HCT116 (cell line): ENCODE results near the gene NEDD4L.

ENCODE experiments used
- CTCF ChIP-seq, 3 experiments: fragments of 200-600 bp in 1 of 3; sonication (generic) in 1 of 3; IDR thresholded peaks in 2 of 3; conservative IDR thresholded peaks in 1 of 3; 2 replicates each; pipeline ENCODE4 v1.5.1; 2012 to 2017; ENCODE audit warnings: low read depth in 2 of 3, low read length in 2 of 3, antibody characterized with exemption in 1 of 3, borderline replicate concordance in 1 of 3, control low read depth in 1 of 3, mild to moderate bottlenecking in 1 of 3, mixed read lengths in 1 of 3, mixed run types in 1 of 3, moderate library complexity in 1 of 3; ENCODE audit not compliant: insufficient read depth in 1 of 3
- EGR1 ChIP-seq: IDR thresholded peaks from 2 replicates; pipeline ENCODE4 v1.6.1; 2012; ENCODE audit warnings: low read depth
- EZH2 ChIP-seq: fragments of 200-600 bp; sonication (generic); IDR thresholded peaks from 2 replicates; pipeline ENCODE4 v1.6.1; 2017; ENCODE audit warnings: antibody characterized with exemption, mixed run types
- EZH2phosphoT487 ChIP-seq: fragments of 200-600 bp; IDR thresholded peaks from 2 replicates; pipeline ENCODE4 v1.6.1; 2018; ENCODE audit warnings: antibody characterized with exemption, borderline replicate concordance
- FOSL1 ChIP-seq: IDR thresholded peaks from 2 replicates; pipeline ENCODE4 v1.6.1; 2012; ENCODE audit warnings: low read depth
- POLR2A ChIP-seq: IDR thresholded peaks from 2 replicates; pipeline ENCODE4 v1.7.0; 2011; ENCODE audit warnings: borderline replicate concordance; ENCODE audit not compliant: insufficient read depth, insufficient read length; ENCODE audit errors: extremely low read depth
- POLR2AphosphoS5 ChIP-seq: IDR thresholded peaks from 2 replicates; pipeline ENCODE4 v1.6.1; 2011; ENCODE audit warnings: mild to moderate bottlenecking, low read depth, low read length, moderate library complexity
- SIN3A ChIP-seq: IDR thresholded peaks from 2 replicates; pipeline ENCODE4 v1.6.1; 2012; ENCODE audit warnings: low read depth
- ZNF274 ChIP-seq: fragments of 200-500 bp; sonication (Bioruptor generic); IDR thresholded peaks from 2 replicates; pipeline ENCODE4 v1.6.1; 2014; ENCODE audit warnings: mild to moderate bottlenecking, low read depth, low read length, inconsistent platforms
- TF ChIP-seq, protein P1 (sequence below): IDR thresholded peaks from 2 replicates; pipeline ENCODE4 v1.6.1; 2012
- TF ChIP-seq, protein P2 (sequence below): IDR thresholded peaks from 2 replicates; pipeline ENCODE4 v1.6.1; 2011; ENCODE audit warnings: mild to moderate bottlenecking, low read length, moderate library complexity; ENCODE audit not compliant: insufficient replicate concordance; ENCODE audit errors: extremely low read depth

GRCh38 chr18:58228762-58229161 lies 184.7 kb downstream of the NEDD4L start:
- TF ChIP-seq ZNF274: no peak
- TF ChIP-seq, protein P1, sequence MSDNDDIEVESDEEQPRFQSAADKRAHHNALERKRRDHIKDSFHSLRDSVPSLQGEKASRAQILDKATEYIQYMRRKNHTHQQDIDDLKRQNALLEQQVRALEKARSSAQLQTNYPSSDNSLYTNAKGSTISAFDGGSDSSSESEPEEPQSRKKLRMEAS: no peak
- no peak for TF ChIP-seq CTCF (IDR thresholded peaks at IDR 0.05 in 2 of 3, conservative IDR thresholded peaks at IDR 0.05 in 1 of 3; ENCODE audit: borderline replicate concordance in 1 of 3, insufficient read depth in 1 of 3, low read depth in 2 of 3, low read length in 2 of 3)
- TF ChIP-seq POLR2AphosphoS5: no peak
- TF ChIP-seq SIN3A: no peak
- no peak for TF ChIP-seq EZH2phosphoT487
- no peak for TF ChIP-seq POLR2A
- no peak for TF ChIP-seq EZH2
- TF ChIP-seq, protein P2, sequence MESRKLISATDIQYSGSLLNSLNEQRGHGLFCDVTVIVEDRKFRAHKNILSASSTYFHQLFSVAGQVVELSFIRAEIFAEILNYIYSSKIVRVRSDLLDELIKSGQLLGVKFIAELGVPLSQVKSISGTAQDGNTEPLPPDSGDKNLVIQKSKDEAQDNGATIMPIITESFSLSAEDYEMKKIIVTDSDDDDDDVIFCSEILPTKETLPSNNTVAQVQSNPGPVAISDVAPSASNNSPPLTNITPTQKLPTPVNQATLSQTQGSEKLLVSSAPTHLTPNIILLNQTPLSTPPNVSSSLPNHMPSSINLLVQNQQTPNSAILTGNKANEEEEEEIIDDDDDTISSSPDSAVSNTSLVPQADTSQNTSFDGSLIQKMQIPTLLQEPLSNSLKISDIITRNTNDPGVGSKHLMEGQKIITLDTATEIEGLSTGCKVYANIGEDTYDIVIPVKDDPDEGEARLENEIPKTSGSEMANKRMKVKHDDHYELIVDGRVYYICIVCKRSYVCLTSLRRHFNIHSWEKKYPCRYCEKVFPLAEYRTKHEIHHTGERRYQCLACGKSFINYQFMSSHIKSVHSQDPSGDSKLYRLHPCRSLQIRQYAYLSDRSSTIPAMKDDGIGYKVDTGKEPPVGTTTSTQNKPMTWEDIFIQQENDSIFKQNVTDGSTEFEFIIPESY: no peak
- no peak for TF ChIP-seq EGR1
- TF ChIP-seq FOSL1: no peak
